Uterus (tissue), 2 donors: ENCODE data around the gene SNAP29.

Source experiments
- POLR2A ChIP-seq, 2 donors: fragments of 450-650 bp; IDR thresholded peaks; one replicate each; pipeline ENCODE4 v1.6.1; 2016; ENCODE audit warnings: antibody characterized with exemption in 2 of 2, mild to moderate bottlenecking in 1 of 2, moderate library complexity in 1 of 2
- TF ChIP-seq, protein P1 (sequence below), 4 experiments: fragments of 200-600 bp in 2 of 4; fragments of 450-650 bp in 2 of 4; sonication (generic) in 2 of 4; IDR thresholded peaks; one replicate each; pipeline ENCODE4 v1.5.1; 2016 to 2019; ENCODE audit warnings: antibody characterized with exemption in 4 of 4, mild to moderate bottlenecking in 2 of 4, moderate library complexity in 1 of 4

DNA sequence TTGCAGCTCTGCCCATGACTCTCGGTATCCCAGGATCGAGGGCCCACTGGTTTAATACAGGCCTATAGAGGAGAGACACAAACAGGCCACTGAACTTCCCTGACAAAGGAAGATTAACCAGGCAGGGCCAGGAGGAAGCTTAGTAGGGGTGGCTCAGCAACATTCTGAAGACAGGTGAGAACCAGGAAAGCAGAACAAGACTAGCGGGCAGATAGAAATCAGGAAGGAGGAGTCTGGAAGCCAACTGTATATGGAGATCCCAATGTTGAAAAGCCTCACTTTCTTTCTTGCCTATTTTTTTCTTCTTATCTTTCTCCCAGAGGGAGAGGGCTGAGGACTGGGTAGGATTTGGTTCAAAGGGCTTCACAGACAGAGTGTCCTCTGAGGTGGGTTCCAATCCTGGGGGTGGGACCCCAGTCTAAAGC, 5.6 kb upstream of the SNAP29 start:
- TF ChIP-seq POLR2A (IDR thresholded peaks at IDR 0.05), result no peak
- TF ChIP-seq, protein P1, sequence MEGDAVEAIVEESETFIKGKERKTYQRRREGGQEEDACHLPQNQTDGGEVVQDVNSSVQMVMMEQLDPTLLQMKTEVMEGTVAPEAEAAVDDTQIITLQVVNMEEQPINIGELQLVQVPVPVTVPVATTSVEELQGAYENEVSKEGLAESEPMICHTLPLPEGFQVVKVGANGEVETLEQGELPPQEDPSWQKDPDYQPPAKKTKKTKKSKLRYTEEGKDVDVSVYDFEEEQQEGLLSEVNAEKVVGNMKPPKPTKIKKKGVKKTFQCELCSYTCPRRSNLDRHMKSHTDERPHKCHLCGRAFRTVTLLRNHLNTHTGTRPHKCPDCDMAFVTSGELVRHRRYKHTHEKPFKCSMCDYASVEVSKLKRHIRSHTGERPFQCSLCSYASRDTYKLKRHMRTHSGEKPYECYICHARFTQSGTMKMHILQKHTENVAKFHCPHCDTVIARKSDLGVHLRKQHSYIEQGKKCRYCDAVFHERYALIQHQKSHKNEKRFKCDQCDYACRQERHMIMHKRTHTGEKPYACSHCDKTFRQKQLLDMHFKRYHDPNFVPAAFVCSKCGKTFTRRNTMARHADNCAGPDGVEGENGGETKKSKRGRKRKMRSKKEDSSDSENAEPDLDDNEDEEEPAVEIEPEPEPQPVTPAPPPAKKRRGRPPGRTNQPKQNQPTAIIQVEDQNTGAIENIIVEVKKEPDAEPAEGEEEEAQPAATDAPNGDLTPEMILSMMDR (IDR thresholded peaks at IDR 0.05), result no peak
